HepG2 (cell line): ENCODE results near the gene FKBP1A. TPM values are rescaled to one million over a fixed set of nuclear protein-coding genes. Genes with fewer than 3 reads are reported as not detected.

ENCODE experiments used
- GATAD1 ChIP-seq: IDR thresholded peaks from 2 replicates; pipeline ENCODE4 v1.6.1; 2016; ENCODE audit warnings: missing genetic modification reagents, missing compliant biosample characterization
- IRF1 ChIP-seq: sonication (generic); formaldehyde crosslinking; IDR thresholded peaks from 2 replicates; pipeline ENCODE4 v1.4.0; 2020; ENCODE audit warnings: low read depth, mild to moderate bottlenecking, missing genetic modification reagents
- PRDM15 ChIP-seq: sonication (generic); formaldehyde crosslinking; IDR thresholded peaks from 2 replicates; pipeline ENCODE4 v1.4.0; 2020; ENCODE audit warnings: missing genetic modification reagents
- ZBTB2 ChIP-seq: sonication (generic); formaldehyde crosslinking; IDR thresholded peaks from 2 replicates; pipeline ENCODE4 v1.8.0; 2022; ENCODE audit warnings: low read depth, missing genetic modification reagents
- ZNF784 ChIP-seq: sonication (generic); formaldehyde crosslinking; IDR thresholded peaks from 2 replicates; pipeline ENCODE4 v1.5.1; 2020; ENCODE audit warnings: missing genetic modification reagents, mild to moderate bottlenecking, borderline replicate concordance
- polyA plus RNA-seq, 8 experiments: library from polyadenylated mRNA; depleted of rRNA in 3 of 8; stranded (reverse) in 7 of 8; unstranded in 1 of 8; fragments of >200 nt; fragmentation: Illumina TruSeq in 4 of 8; extraction: Trizol in 4 of 8; gene quantifications; 2 replicates each; pipeline versions ENCODE4 v1.2.1 to v1.2.3, GENCODE V29; 2011 to 2016; ENCODE audit warnings: low read depth in 4 of 8, missing spikeins in 1 of 8, mixed read lengths in 1 of 8; ENCODE audit not compliant: insufficient read depth in 1 of 8
- total RNA-seq, 5 experiments: library from RNA; depleted of rRNA; stranded (reverse); fragments of >200 nt; fragmentation: Illumina TruSeq; extraction: Trizol; gene quantifications; 2 replicates each; pipeline ENCODE4 v1.2.3, GENCODE V29; 2016; ENCODE audit warnings: low read depth in 1 of 5

The FKBP1A gene
- total and polyA plus RNA-seq, 2 of the 13 experiments (the other 11 are each of a cell fraction or from before 2014, with no cell fraction given): 119 to 468 TPM

- TF ChIP-seq ZNF784 (CRISPR knock-in tag) (no peak), IRF1 (no peak), PRDM15 (CRISPR knock-in tag) (no peak), GATAD1 (no peak), ZBTB2 (no peak)
Observed at GRCh38 chr20:1434571-1435336, 41.9 kb upstream of the FKBP1A start (continued).
